Liver (tissue), 3 donors: ENCODE data around the gene MYO18A.

Experiments
- CTCF ChIP-seq: fragments of 150-350 bp; IDR thresholded peaks from 2 replicates; pipeline ENCODE4 v1.5.1; 2017; ENCODE audit warnings: improper control_type of control experiment, low read depth, low read length; ENCODE audit not compliant: missing input control
- EGR1 ChIP-seq, 2 donors: IDR thresholded peaks; 2 replicates each; pipeline ENCODE4 v1.6.1; 2016 to 2018; ENCODE audit warnings: antibody characterized with exemption in 2 of 2, low read depth in 2 of 2
- FOXA1 ChIP-seq: IDR thresholded peaks from 2 replicates; pipeline ENCODE4 v1.6.1; 2016; ENCODE audit warnings: antibody characterized with exemption
- GABPA ChIP-seq, 2 donors: IDR thresholded peaks in 1 of 2; conservative IDR thresholded peaks in 1 of 2; 2 replicates each; pipeline ENCODE4 v1.6.1; 2016; ENCODE audit warnings: antibody characterized with exemption in 2 of 2, mild to moderate bottlenecking in 1 of 2, moderate library complexity in 1 of 2
- JUND ChIP-seq, 2 donors: IDR thresholded peaks; 2 replicates each; pipeline ENCODE4 v1.6.1; 2016; ENCODE audit warnings: antibody characterized with exemption in 2 of 2
- MAX ChIP-seq: IDR thresholded peaks from 2 replicates; pipeline ENCODE4 v1.6.1; 2016; ENCODE audit warnings: antibody characterized with exemption
- REST ChIP-seq: IDR thresholded peaks from 2 replicates; pipeline ENCODE4 v1.6.1; 2016; ENCODE audit warnings: antibody characterized with exemption, mild to moderate bottlenecking
- RXRA ChIP-seq, 2 donors: IDR thresholded peaks; 2 replicates each; pipeline ENCODE4 v1.6.1; 2017 to 2018; ENCODE audit warnings: antibody characterized with exemption in 2 of 2, mild to moderate bottlenecking in 1 of 2
- SP1 ChIP-seq: IDR thresholded peaks from 2 replicates; pipeline ENCODE4 v1.6.1; 2018; ENCODE audit warnings: antibody characterized with exemption, mild to moderate bottlenecking
- ZBTB33 ChIP-seq: IDR thresholded peaks from 2 replicates; pipeline ENCODE4 v1.6.1; 2016; ENCODE audit warnings: antibody characterized with exemption
- donor health status: healthy.
- donor health status: healthy.

- TF ChIP-seq CTCF = no peak
- TF ChIP-seq MAX = no peak
- TF ChIP-seq REST = no peak
- no peak for TF ChIP-seq JUND (IDR thresholded peaks at IDR 0.05)
- no peak for TF ChIP-seq RXRA (IDR thresholded peaks at IDR 0.05)
- TF ChIP-seq FOXA1 = no peak
- no peak for TF ChIP-seq GABPA (IDR thresholded peaks at IDR 0.05 in 1 of 2, conservative IDR thresholded peaks at IDR 0.05 in 1 of 2)
- no peak for TF ChIP-seq SP1
- no peak for TF ChIP-seq EGR1 (IDR thresholded peaks at IDR 0.05; ENCODE audit: low read depth in 2 of 2)
- TF ChIP-seq ZBTB33 = no peak
These were observed 129.0 kb downstream of the MYO18A start for GRCh38 chr17:29051194-29051593.
